NCI-H1436 (cell line): Measurements from ENCODE around the gene ADISSP.
A peak's percentile ranks its signal among the peaks of the same experiment; 100 is the strongest.

Experiments used
- DNase-seq: peaks from one replicate; lab custom pipeline; 2025; lab: John Stamatoyannopoulos, UW

ADISSP gene

DNA sequence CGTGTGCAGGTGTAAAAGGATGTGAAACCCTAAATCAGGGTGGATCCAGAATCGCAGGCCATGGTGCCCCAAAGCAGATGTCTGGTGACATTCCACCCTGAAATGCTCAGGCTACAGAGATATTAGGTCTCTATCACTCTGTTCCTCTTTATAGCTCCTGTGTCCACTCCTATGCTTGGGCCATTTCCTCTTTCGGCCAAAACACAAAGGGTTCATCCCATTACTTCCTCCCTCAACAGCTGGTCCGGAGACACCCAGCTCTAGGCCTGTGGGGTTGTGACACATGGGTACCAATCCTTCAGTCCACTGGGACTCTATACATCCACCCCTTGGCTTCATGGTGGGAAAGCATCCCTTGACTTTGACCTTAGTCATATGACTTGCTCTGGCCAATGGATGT lies 53.5 kb downstream of the ADISSP start:
- no peak for DNase-seq

GRCh38 chr20:3712279-3712873 lies 55.2 kb downstream of the ADISSP start, which contains the start of gene SIGLEC1:
SIGLEC1 (minus strand) TSS chr20:3712600; CDS start chr20:3707128, 5,472 bp downstream.
- no peak for DNase-seq

DNA sequence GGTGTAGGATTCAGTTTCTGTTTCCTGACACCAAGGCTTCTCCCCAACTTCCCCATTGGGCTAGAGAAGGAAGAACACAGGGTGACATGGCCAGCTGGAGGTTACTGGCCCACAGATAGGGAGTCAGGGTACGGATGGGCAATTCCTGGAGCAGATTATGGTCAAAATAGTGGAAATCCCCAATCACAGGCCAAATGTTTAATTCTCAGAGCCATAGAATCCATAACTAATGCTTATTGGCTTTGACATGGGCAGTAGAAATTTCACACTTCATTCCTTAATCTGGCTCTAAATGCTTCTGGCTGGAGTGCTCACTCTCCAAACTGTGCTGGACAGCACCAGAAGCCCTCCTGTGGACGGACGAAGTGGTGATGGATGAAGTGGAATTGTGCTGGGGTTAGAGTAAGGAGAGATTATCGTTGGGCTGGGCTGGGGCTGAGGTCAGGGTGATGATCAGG lies 56.0 kb downstream of the ADISSP start:
- no peak for DNase-seq

DNA sequence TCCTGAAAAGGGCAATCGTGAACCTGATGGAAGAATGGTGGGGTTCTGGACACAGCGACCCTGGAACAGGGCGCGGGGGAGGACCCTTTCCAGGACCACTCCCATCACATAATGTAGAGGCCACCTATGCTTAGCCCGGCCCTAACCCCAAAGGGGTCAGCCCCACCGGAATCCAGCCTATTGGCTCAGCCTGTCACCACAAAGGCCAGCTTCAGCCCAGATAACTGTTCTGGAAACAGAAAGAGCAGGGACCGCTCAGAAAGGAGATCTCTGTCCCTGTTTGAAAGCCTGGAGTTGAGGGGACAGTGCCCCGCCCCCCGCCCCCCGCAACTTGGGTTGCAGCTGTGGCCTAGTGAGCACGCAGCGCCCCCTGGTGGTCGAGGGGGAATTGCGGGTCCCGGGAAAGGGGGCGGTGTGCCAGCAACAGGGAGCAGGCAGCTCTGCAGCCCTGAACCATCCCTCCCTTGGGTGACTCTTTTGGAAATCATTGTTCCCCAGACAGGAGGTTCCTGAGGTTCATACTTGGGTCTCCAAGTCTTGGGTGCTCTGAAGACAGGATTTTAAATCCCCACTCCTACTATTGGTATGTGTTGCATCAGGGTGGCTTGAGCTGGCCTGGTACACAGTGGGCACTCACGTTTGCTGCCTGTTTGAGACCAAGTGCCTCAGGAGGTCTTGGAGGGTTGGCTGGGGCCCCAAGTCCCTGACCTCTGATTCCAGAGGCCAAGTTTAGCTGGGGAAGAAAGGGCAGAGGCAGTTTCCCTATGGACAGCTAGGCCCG lies 56.7 kb downstream of the ADISSP start:
- peak; percentile 45 for DNase-seq

DNA sequence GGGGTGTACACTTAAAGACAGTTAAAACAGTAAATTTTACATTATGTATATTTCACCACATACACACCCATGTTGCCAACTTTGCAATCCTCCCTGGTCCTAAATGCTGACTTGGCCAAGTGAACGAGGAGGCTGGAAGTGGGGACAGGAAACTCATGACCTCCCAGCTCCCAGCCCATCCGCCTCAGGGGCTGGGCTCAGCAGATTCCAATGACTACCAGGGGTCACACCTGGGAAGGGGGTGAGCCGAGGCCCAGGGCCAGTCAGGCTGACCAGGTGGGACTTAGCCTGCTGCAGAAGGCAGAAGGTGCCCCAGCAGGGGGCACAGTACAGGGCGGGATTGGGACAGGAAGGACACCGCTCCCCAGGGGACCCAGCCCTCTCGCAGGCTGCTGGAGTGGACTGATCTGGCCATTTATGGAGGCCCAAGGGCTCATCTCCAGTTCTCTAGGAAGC lies 57.5 kb downstream of the ADISSP start:
- no peak for DNase-seq

GRCh38 chr20:3707508-3707899 lies 60.0 kb downstream of the ADISSP start:
- no peak for DNase-seq

DNA sequence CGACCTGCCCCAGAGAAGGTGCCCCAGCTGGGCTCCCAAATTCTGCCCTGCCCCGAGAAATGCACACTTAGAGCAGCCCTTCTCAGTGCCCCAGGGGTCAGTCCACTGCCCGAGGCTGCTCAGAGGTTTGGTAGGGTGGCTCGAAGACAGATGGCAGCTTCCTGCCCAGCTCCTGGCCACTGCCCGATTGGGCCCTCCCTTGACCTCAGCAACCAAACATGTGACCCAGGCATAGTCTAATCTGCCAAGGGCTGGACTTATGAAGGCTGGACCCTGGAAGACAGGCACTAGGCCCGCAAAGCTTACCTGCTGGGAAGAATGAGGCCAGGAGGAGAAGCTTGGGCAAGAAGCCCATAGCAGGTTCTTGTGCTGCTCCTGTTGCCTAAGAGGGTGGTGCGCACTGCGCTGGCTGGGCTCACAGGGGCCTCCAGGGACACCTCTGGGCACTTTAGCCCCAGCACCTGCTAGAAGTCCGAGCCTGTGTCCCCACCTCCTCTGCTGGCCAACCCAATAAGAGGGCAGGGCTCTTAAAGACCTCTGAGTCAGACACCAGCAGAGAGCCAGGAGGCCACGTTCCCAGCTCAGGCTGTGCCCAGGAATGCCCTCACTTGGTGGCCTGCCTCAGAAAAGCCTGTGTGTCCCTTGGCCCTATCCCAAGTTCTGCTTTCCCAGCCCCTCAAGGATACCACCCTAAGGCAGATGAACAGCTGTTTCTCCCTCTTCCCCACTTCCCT lies 60.6 kb downstream of the ADISSP start:
- DNase-seq = no peak

GRCh38 chr20:3705970-3706739 lies 61.4 kb downstream of the ADISSP start:
- no peak for DNase-seq

DNA sequence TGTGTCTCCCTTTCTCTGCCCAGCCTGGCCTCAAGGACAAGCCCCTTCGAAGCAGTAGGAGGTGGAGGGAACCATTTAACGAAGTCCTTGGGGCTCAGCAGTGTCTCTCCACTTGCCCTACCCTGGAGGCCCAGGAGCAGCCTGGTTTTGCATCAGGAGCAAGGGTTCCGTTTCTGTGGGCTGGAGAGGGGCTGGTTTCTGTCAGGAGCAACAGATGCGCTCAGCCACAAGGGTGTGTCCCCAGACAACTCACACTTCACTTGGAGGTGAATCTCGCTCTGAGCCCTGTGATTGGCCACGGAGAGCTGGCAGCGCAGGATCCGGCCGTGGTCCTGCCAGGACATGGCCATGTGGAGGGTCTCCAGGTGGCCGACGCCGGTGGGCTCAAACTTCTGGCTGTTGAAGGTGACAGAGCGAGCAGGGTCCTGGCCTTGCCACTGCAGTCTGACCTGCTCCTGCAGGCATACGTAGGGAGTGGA lies 62.0 kb downstream of the ADISSP start:
- no peak for DNase-seq

GRCh38 chr20:3704087-3704486 lies 63.5 kb downstream of the ADISSP start:
- no peak for DNase-seq
